GM13976 (cell line): ENCODE results near the gene BATF3.

Experiments used
- DNase-seq: peaks from one replicate; pipeline ENCODE4 v3.0.0; 2012; ENCODE audit warnings: low spot score
- in situ Hi-C: fragments of 300-500 bp; cut with MboI; formaldehyde crosslinking; loops from one replicate; pipeline ENCODE4 v1.12.0; 2022; ENCODE audit warnings: low sequenced_read_pairs, mixed read lengths, inconsistent platforms; ENCODE audit not compliant: unreplicated experiment
- TF ChIP-seq, protein P1 (sequence below): IDR thresholded peaks from 2 replicates; pipeline ENCODE4 v1.5.1; 2012; ENCODE audit warnings: borderline replicate concordance, mild to moderate bottlenecking; ENCODE audit not compliant: insufficient read depth; ENCODE audit errors: extremely low read depth, missing control alignments, control extremely low read depth

The BATF3 gene

GRCh38 chr1:212710566-212710965 is 10.9 kb upstream of the BATF3 start:
- in situ Hi-C loops: no loop called here
- no peak for DNase-seq
- TF ChIP-seq, protein P1, sequence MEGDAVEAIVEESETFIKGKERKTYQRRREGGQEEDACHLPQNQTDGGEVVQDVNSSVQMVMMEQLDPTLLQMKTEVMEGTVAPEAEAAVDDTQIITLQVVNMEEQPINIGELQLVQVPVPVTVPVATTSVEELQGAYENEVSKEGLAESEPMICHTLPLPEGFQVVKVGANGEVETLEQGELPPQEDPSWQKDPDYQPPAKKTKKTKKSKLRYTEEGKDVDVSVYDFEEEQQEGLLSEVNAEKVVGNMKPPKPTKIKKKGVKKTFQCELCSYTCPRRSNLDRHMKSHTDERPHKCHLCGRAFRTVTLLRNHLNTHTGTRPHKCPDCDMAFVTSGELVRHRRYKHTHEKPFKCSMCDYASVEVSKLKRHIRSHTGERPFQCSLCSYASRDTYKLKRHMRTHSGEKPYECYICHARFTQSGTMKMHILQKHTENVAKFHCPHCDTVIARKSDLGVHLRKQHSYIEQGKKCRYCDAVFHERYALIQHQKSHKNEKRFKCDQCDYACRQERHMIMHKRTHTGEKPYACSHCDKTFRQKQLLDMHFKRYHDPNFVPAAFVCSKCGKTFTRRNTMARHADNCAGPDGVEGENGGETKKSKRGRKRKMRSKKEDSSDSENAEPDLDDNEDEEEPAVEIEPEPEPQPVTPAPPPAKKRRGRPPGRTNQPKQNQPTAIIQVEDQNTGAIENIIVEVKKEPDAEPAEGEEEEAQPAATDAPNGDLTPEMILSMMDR: no peak

- in situ Hi-C loops: no loop called here
- TF ChIP-seq, protein P1: no peak
- no peak for DNase-seq
Observed at GRCh38 chr1:212703991-212704564, 4.4 kb upstream of the BATF3 start.

DNA sequence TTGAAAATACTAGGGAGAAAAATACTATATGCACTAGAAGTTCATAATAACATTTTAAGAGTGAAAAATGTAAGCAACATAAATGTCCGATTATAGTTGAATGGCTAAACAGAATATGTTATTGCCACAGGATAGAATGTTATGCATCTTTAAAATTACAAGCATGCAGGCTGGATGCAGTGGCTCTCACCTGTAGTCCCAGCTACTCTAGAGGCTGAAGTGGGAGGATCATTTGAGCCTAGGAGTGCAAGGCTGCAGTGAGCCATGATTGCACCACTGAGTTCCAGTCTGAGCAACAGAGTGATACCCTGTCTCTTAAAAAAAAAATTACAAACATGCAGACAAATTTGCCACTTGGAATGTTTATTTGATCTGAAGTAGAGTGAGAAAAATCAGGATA is 3.0 kb upstream of the BATF3 start:
- in situ Hi-C loops: no loop called here
- TF ChIP-seq, protein P1: no peak

DNA sequence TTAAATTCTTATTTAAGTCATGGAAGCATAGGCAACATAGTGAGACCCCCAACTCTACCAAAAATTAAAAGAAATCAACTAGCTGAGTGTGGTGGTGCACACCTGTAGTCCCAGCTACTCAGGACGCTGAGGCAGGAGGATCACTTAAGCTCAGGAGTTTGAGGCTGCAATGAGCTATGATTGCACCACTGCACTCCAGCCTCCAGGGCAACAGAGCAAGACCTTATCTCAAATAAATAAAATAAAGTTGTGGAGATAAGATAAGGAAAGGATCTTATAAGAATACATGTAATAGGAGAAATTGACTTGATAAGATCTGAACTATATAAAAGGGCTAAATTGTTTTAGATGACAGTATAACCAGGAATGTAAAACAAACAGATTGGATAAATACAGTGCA is 2.3 kb upstream of the BATF3 start:
- DNase-seq: no peak
- TF ChIP-seq, protein P1: no peak
- in situ Hi-C loops: no loop called here

More for the DNA sequence above, 3.0 kb upstream of the BATF3 start:
- no peak for DNase-seq

- no peak for DNase-seq
- in situ Hi-C loops: no loop called here
Observed at GRCh38 chr1:212700892-212701819, 1.5 kb upstream of the BATF3 start.

DNA sequence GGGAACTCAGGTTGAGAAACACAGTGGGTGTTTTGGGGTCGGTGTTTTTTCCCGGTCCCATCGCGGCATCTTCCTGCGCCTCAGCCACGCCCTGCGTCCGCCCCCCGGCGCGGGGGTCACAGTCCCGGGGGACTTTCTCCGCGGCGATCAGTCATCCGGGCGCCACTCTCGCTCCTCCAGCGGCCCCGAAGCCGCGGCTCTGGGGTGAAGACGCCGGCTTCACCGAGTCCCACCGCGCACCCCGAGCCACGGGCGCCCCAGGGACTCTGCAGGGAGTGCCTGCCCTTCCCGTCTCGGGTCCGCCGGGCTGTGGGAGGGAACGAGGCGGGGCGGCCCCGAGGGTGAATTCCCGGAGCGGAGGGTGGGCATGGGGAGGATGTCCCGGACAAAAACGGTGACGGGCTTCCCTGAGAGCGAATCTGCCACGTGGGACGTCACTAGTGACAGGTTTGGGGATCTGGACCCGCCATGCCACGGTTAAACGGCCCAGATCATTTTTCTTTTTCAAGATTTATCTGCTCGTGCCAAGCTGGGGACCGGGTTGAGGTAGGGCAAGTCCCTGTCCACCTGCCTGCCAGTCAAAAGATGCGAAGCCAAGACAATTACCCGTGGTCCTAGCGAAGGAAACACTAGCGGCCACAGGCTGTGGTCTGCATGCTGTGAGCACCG is 717 bp upstream of the BATF3 start:
- TF ChIP-seq, protein P1: no peak
- in situ Hi-C loops: no loop called here
- peak; percentile 79 for DNase-seq

More at GRCh38 chr1:212700892-212701819, 1.5 kb upstream of the BATF3 start:
- TF ChIP-seq, protein P1: peak; percentile 26
